DMS53 treated with DMSO at 0.1 percent for 48 hours (cell line): ENCODE measurements around the gene ZNF787.

Source experiments
- DNase-seq: peaks from one replicate; lab custom pipeline; 2025; ENCODE audit not compliant: unreplicated experiment; lab: John Stamatoyannopoulos, UW

Gene ZNF787

GRCh38 chr19:56123266-56123891, 2.3 kb upstream of the ZNF787 start:
- DNase-seq: no peak

- peak; percentile 34 for DNase-seq
Observed at GRCh38 chr19:56120371-56121179, 520 bp downstream of the ZNF787 start.

- DNase-seq: no peak
Observed at GRCh38 chr19:56120002-56120370, 1.1 kb downstream of the ZNF787 start.

- DNase-seq: no peak
Observed at GRCh38 chr19:56119582-56119978, 1.5 kb downstream of the ZNF787 start.

- no peak for DNase-seq
Observed at GRCh38 chr19:56118666-56119581, 2.2 kb downstream of the ZNF787 start.

GRCh38 chr19:56117889-56118288, 3.2 kb downstream of the ZNF787 start:
- no peak for DNase-seq

- no peak for DNase-seq
Observed at GRCh38 chr19:56117376-56117884, 3.7 kb downstream of the ZNF787 start.

- no peak for DNase-seq
Observed at GRCh38 chr19:56116606-56117005, 4.5 kb downstream of the ZNF787 start.

GRCh38 chr19:56115490-56115889, 5.6 kb downstream of the ZNF787 start:
- DNase-seq: no peak

- DNase-seq: no peak
Observed at GRCh38 chr19:56114778-56115110, 6.4 kb downstream of the ZNF787 start.

GRCh38 chr19:56114051-56114777, 6.9 kb downstream of the ZNF787 start:
- DNase-seq: no peak

- no peak for DNase-seq
Observed at GRCh38 chr19:56113074-56113632, 7.9 kb downstream of the ZNF787 start.

- no peak for DNase-seq
Observed at GRCh38 chr19:56112313-56112709, 8.8 kb downstream of the ZNF787 start.

- no peak for DNase-seq
Observed at GRCh38 chr19:56111601-56112312, 9.3 kb downstream of the ZNF787 start.

- DNase-seq: no peak
Observed at GRCh38 chr19:56110515-56111448, 10.3 kb downstream of the ZNF787 start.

- no peak for DNase-seq
Observed at GRCh38 chr19:56109226-56109625, 11.9 kb downstream of the ZNF787 start.

GRCh38 chr19:56108447-56109195, 12.5 kb downstream of the ZNF787 start:
- no peak for DNase-seq
